SH-SY5Y (cell line): ENCODE results near the gene WDR37.
A peak's percentile ranks its signal among the peaks of the same experiment; 100 is the strongest.

Experiments
- GATA2 ChIP-seq: IDR thresholded peaks from 2 replicates; pipeline ENCODE4 v1.6.1; 2011; ENCODE audit warnings: mild to moderate bottlenecking, low read depth, low read length
- GATA3 ChIP-seq: IDR thresholded peaks from 2 replicates; pipeline ENCODE4 v1.6.1; 2011; ENCODE audit warnings: low read depth, mild to moderate bottlenecking, low read length, moderate library complexity

The WDR37 gene

DNA sequence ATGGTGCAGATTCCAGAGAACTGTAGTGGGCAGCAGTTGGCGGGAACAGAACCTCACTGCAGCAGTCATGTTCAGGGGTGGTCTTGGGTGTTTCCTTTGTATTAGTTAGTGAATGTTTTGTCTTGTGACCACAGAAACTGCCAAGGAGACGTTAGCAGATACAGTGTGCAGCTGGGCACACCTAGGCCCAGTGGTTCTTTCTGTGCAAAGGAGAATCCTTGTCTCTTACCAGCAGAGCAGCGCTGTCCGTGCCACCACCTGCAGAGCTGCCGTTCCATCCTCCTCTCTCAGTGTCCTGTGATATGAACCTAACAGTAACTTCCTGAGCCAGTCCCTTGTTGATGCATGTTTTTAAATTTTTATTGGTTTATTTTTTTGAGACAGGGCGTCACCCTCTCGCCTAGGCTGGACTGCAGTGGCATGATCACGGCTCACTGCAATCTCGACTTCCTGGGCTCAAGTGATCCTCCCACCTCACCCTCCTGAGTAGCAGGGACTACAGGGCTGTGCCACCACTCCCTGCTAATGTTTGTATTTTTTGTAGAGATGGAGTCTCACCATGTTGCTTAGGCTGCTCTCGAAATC is 60.6 kb downstream of the WDR37 start:
- no peak for TF ChIP-seq GATA3
- no peak for TF ChIP-seq GATA2

DNA sequence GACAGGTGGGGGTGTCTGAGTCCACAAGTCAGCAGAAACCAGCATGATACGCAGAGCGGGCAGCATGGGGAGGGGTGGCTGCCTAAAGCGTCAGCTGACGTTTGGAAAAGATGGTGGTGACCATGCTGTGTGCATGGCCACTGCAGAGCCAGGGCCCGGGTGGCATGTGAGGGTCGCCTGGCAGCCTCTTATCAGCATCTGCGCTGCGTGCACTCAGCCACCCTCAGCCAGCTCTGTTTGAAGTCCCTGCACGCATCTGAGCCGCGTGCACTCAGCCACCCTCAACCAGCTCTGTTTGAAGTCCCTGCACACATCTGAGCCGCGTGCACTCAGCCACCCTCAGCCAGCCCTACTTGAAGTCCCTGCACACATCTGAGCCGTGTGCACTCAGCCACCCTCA is 61.5 kb downstream of the WDR37 start:
- TF ChIP-seq GATA2: no peak
- TF ChIP-seq GATA3: no peak

DNA sequence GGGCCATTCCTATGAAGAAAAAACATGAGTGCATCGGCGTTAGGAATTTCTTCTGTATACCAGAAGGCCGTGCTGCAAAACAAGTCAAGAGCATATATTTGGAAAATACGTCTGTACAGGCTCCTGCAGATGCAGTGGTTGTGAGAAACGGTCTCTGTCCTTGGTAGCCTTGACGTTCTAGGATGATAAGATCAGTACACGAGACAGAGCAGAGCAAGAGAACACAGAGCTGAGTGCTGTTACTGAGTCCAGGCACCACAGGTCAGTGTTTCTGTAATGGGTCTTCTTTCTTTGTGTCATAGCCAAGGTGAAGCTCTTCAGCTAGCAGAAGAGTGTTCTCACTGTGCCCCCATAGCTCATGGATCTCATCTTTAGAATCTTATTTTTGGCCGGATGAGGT is 62.8 kb downstream of the WDR37 start:
- TF ChIP-seq GATA3 (peak; percentile 76), GATA2 (peak; percentile 88)

DNA sequence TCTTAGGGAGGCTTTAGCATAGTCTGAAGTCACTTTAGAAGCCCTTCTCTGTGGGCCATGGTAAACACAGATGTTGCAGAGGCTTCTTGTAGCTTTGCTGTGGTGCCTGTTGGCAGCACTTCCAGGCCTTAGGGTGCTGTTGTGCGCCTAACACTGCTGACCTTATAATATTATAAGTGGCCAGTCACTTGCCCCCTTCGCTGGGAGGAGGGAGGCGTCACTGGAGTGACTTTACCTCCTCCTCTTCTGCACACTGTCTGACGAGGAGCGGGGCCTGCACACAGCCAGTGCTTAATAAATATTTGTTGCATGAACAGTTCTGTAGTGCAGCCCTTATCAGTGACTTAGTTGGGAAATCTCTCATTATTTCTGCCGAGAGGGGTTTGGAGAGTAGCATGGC is 63.3 kb downstream of the WDR37 start:
- TF ChIP-seq GATA2 (no peak), GATA3 (no peak)

DNA sequence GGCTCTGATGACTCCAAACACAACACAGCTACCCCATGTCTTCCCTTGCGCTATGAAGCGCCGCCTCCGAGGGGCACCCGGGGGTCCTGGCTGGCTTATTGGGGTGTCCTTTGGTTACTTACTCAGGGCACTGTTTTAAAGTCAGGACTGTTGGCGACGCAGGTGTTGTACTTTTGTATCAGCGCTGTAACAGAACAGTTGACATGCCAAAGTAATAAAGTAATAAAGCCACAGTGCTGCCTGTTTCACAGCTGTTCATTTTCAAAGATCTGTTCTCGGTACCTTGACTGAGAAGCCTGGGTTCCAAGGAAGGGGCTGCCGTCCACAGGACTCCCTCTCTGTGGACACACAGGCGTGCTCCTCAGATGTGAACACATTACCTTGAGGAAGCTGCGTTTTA is 64.1 kb downstream of the WDR37 start:
- TF ChIP-seq GATA3 (no peak), GATA2 (no peak)

DNA sequence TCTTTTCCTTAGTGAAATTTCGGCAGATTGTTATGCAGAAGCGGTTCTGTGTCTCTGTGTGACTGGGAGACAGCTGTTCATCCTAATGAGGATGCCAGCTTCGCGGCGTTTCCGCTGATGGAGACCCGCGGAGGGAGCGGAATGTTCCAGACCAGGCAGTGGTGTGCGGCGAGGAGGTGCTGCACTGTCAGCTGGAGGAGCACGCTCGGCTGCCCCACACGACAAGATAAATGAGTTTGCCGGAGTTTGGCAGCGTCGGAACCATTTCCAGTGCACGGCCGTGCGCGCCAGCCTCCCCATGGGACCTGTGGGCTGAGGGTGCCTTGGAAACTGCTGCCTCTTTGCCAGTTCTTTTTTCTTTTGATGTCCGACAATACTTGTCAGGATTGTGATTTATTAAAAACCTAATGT is 64.6 kb downstream of the WDR37 start:
- TF ChIP-seq GATA3 (no peak), GATA2 (no peak)

DNA sequence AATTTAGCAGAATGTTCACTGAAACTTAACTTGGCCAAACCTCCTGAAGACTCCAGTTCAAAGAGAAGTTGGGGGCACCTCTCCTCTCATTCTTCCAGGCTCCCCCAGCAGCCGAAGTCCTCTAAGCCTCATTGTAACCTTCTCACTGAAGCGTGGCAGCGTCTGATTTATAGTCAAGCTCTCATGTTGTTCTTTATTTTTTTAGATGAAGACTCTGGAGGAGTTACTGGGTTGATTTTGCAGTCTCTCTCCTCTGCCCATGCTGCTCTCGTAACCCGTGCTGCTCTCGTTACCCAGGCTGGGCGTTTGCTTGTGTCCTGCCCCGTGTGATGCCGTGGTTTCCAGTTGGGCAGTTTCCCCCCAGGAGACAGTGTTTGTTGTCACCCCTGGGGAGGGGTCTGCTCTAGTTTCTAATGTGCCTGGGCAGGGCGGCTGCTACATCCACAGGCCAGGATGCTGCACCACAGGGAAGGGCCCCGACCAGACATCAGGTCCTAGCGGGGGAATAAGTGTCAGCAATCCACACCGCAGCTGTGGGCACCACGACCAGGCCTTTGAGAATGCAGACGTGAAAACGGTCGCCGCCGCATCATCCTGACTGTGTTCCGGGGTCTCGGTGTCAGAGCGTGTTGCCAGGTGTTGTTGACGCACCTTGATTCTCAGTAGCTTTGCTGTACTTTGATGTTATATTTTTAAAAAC is 65.2 kb downstream of the WDR37 start:
- TF ChIP-seq GATA2: no peak
- no peak for TF ChIP-seq GATA3

DNA sequence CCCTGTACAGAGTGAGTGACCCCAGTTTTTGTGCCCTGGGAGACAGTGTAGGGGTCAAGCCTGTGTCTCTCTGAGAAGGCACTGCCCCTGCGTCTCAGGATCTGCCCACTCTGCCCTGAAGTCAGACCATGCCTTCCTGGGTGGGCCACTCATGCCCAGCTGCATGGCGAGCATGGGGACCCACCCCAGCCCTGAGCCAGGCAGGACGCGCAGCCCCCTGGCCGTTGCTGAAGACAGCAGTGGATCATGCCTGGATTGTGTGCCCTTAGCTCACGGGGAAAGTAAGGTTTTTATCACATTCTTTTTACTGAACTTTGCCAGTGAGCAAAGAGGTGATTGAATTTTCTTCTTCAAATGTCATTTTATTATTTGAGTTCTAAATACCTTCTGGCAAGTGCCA is 66.2 kb downstream of the WDR37 start:
- TF ChIP-seq GATA2 (no peak), GATA3 (no peak)

DNA sequence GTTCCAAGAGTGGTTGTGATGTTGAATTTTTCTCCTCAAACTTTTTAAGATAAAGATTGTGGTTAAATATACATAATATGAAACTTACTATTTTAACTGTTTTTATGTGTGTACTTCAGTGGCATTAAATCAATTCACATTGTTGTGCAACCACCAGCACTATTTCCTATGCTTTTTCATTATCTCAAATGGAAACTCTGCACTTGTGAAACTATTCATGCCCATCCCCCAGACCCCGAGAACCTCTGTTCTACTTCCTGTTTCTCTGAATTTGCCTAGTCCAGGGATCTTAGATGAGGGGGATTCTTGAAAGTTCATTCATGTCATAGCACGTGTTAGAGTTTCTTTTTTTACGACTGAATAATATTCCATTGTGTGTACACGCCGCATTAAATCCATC is 67.0 kb downstream of the WDR37 start:
- TF ChIP-seq GATA3: no peak
- TF ChIP-seq GATA2: no peak

DNA sequence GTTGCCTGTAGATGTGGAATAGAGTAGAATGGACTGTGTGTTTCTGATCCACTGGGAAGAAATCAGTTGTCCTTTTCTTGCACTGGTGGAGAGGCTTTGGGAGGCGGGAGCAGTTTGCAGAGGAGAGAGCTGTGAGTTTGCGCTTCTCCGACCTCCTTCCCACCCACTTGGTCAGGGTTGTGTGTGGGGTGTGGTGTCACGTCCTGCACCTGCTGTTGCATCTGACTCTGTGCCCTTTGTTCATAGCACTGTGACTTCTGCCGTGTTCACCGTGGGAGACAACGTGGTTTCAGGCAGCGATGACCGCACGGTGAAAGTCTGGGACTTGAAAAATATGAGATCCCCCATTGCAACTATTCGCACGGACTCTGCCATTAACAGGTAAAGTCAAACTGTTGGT is 67.8 kb downstream of the WDR37 start:
- TF ChIP-seq GATA3: no peak
- no peak for TF ChIP-seq GATA2

DNA sequence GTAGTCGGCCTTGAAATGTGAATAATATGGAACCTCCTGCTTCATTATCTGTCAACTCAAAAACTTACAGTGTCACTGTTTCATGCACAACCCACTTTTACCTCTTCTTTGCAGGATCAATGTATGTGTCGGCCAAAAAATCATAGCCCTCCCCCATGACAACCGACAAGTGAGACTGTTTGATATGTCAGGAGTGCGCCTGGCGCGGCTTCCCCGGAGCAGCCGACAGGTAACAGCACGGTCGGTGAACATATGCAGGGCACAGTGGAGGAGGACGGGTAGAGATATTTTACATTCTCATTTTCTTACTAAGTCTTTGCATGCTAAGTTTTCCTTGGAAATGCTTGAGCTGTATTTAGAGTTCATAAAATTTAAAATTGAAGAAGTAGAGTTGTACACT is 68.6 kb downstream of the WDR37 start:
- TF ChIP-seq GATA3 (no peak), GATA2 (no peak)

DNA sequence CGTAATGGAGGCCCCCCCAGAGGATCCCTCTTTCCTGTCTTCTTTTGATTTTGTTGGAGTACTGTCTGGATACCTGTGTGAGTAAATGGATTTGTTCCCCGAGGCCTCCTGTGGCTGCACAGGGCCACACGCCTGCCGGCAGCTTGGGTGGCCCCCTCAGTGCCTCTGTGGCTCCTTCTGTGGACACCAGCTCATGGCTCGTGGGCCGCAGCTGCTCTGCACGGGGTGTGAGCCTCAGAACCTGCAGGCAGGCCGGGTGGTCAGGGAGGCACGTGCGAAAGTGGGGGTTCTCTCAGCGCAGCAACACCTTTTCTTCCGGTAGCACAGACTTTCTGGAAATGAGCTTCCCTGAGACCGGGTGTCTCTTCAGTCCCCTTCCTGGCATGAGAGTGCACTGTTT is 70.3 kb downstream of the WDR37 start:
- TF ChIP-seq GATA2: no peak
- no peak for TF ChIP-seq GATA3

DNA sequence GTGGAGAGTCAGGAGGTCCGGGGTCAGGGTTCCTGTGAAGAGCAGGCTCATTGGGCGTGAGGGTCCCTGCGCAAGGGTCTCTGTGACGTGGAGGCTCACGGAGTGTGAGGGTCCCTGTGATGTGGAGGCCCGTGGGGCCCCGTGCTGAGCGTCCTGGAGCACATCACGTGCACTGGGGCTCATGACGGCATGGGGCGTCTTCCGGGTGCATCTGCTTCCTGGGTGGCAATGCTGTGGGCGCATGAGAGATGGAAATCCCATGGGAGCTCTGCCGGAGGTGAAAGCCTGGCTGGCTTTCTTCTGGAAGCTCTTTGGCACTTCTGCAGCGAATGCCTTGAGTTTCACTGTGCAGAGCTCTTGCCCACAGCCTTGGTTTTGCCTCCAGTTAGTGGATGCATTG is 71.4 kb downstream of the WDR37 start:
- TF ChIP-seq GATA2: no peak
- no peak for TF ChIP-seq GATA3

DNA sequence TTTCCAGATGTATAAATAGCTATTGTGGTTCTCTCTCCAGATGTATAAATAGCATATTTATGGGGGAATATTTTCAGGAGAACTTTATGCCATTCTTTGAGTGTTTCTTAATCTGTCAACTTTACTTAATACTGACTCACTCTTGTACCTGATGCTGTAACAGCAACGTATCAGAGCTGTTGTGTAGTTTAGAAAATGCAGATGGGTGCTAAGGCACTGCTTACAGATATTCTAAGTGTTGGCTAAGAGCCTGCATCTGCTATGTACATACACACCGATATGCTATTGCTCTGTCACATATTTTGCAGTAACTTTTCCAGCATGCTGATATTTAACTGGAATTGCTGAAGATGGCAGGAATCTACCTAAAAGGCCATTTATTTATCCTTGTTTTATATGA is 71.9 kb downstream of the WDR37 start:
- TF ChIP-seq GATA3 (no peak), GATA2 (no peak)

DNA sequence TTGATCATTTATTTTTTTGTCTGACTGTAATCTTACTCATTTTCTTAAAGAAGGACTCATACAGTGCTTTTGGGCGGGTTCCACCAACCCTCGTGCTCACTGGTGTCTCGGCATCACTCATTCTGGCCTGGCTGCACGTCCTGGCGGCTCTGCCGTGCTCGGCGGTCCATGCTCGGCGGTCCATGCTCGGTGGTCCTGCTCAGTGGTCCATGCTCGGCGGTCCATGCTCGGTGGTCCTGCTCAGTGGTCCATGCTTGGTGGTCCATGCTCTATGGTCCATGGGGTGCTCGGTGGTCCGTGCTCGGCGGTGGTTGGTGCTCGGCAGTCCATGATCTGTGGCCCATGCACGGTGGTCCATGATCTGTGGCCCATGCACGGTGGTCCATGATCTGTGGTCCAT is 72.5 kb downstream of the WDR37 start:
- no peak for TF ChIP-seq GATA2
- TF ChIP-seq GATA3: no peak
